HepG2 (cell line): Measurements from ENCODE around the gene RFFL. TPM values are rescaled to one million over a fixed set of nuclear protein-coding genes. Genes with fewer than 3 reads are reported as not detected.
A peak's percentile ranks its signal among the peaks of the same experiment; 100 is the strongest.

Experiments used
- AGO1 ChIP-seq: fragments of 200-400 bp; formaldehyde crosslinking; IDR thresholded peaks from 2 replicates; pipeline ENCODE4 v1.6.1; 2017; ENCODE audit warnings: mild to moderate bottlenecking, low read depth, low read length, moderate library complexity; ENCODE audit not compliant: poor library complexity, severe bottlenecking
- BRD4 ChIP-seq: sonication (generic); formaldehyde crosslinking; IDR thresholded peaks from 2 replicates; pipeline ENCODE4 v1.4.0; 2020; ENCODE audit warnings: missing genetic modification reagents
- FOXM1 ChIP-seq: sonication (generic); formaldehyde crosslinking; IDR thresholded peaks from 2 replicates; pipeline ENCODE4 v1.5.0; 2020; ENCODE audit warnings: missing genetic modification reagents
- MATR3 ChIP-seq: sonication (generic); formaldehyde crosslinking; IDR thresholded peaks from 2 replicates; pipeline ENCODE4 v1.4.0; 2020; ENCODE audit warnings: missing genetic modification reagents
- MIER2 ChIP-seq: IDR thresholded peaks from 2 replicates; pipeline ENCODE4 v1.6.1; 2016; ENCODE audit warnings: missing biosample characterization, missing genetic modification reagents
- MIER3 ChIP-seq: IDR thresholded peaks from 2 replicates; pipeline ENCODE4 v1.6.1; 2016; ENCODE audit warnings: missing compliant biosample characterization, borderline replicate concordance
- RBFOX2 ChIP-seq: fragments of 200-400 bp; formaldehyde crosslinking; IDR thresholded peaks from 2 replicates; pipeline ENCODE4 v1.6.1; 2017; ENCODE audit warnings: low read depth, mild to moderate bottlenecking, low read length
- RXRA ChIP-seq: sonication (generic); formaldehyde crosslinking; IDR thresholded peaks from 2 replicates; pipeline ENCODE4 v1.5.1; 2020; ENCODE audit warnings: missing genetic modification reagents
- SNRNP70 ChIP-seq: fragments of 200-400 bp; formaldehyde crosslinking; IDR thresholded peaks from 2 replicates; pipeline ENCODE4 v1.6.1; 2017; ENCODE audit warnings: mild to moderate bottlenecking, low read depth, low read length, moderate library complexity
- TP53 ChIP-seq: sonication (generic); formaldehyde crosslinking; conservative IDR thresholded peaks from 2 replicates; pipeline ENCODE4 v1.4.0; 2020; ENCODE audit warnings: missing genetic modification reagents
- ZBTB42 ChIP-seq: sonication (generic); formaldehyde crosslinking; IDR thresholded peaks from 2 replicates; pipeline ENCODE4 v1.5.0; 2020; ENCODE audit warnings: mild to moderate bottlenecking, missing genetic modification reagents
- ZNF124 ChIP-seq: sonication (generic); formaldehyde crosslinking; IDR thresholded peaks from 2 replicates; pipeline ENCODE4 v1.4.0; 2020; ENCODE audit warnings: missing genetic modification reagents
- ZNF30 ChIP-seq: sonication (generic); formaldehyde crosslinking; IDR thresholded peaks from 2 replicates; pipeline ENCODE4 v1.5.0; 2020; ENCODE audit warnings: mild to moderate bottlenecking, missing genetic modification reagents
- ZNF335 ChIP-seq: sonication (generic); formaldehyde crosslinking; IDR thresholded peaks from 2 replicates; pipeline ENCODE4 v1.4.0; 2020; ENCODE audit warnings: missing genetic modification reagents
- ZNF34 ChIP-seq: sonication (generic); formaldehyde crosslinking; IDR thresholded peaks from 2 replicates; pipeline ENCODE4 v1.4.0; 2020; ENCODE audit warnings: mild to moderate bottlenecking, missing genetic modification reagents, borderline replicate concordance
- ZNF563 ChIP-seq: sonication (generic); formaldehyde crosslinking; IDR thresholded peaks from 2 replicates; pipeline ENCODE4 v1.8.0; 2022; ENCODE audit warnings: mild to moderate bottlenecking, moderate library complexity, missing genetic modification reagents
- ZNF589 ChIP-seq: sonication (generic); formaldehyde crosslinking; conservative IDR thresholded peaks from 2 replicates; pipeline ENCODE4 v1.8.0; 2022; ENCODE audit warnings: mild to moderate bottlenecking, moderate library complexity, missing genetic modification reagents
- ZNF674 ChIP-seq: sonication (generic); formaldehyde crosslinking; IDR thresholded peaks from 2 replicates; pipeline ENCODE4 v1.5.0; 2020; ENCODE audit warnings: low read depth, mild to moderate bottlenecking, missing genetic modification reagents
- ZNF703 ChIP-seq: sonication (generic); formaldehyde crosslinking; IDR thresholded peaks from 2 replicates; pipeline ENCODE4 v1.5.1; 2020; ENCODE audit warnings: missing genetic modification reagents, mild to moderate bottlenecking, moderate library complexity, borderline replicate concordance
- ZSCAN31 ChIP-seq: sonication (generic); formaldehyde crosslinking; IDR thresholded peaks from 2 replicates; pipeline ENCODE4 v1.5.0; 2020; ENCODE audit warnings: low read depth, mild to moderate bottlenecking, missing genetic modification reagents
- polyA plus RNA-seq, 8 experiments: library from polyadenylated mRNA; depleted of rRNA in 3 of 8; stranded (reverse) in 7 of 8; unstranded in 1 of 8; fragments of >200 nt; fragmentation: Illumina TruSeq in 4 of 8; extraction: Trizol in 4 of 8; gene quantifications; 2 replicates each; pipeline versions ENCODE4 v1.2.1 to v1.2.3, GENCODE V29; 2011 to 2016; ENCODE audit warnings: low read depth in 4 of 8, missing spikeins in 1 of 8, mixed read lengths in 1 of 8; ENCODE audit not compliant: insufficient read depth in 1 of 8
- total RNA-seq, 5 experiments: library from RNA; depleted of rRNA; stranded (reverse); fragments of >200 nt; fragmentation: Illumina TruSeq; extraction: Trizol; gene quantifications; 2 replicates each; pipeline ENCODE4 v1.2.3, GENCODE V29; 2016; ENCODE audit warnings: low read depth in 1 of 5
- TF ChIP-seq, protein P1 (sequence below): sonication (generic); formaldehyde crosslinking; IDR thresholded peaks from 2 replicates; pipeline ENCODE4 v1.5.1; 2020; ENCODE audit warnings: mild to moderate bottlenecking, missing genetic modification reagents
- TF ChIP-seq, protein P2 (sequence below): sonication (generic); formaldehyde crosslinking; IDR thresholded peaks from 2 replicates; pipeline ENCODE4 v1.4.0; 2020; ENCODE audit warnings: missing genetic modification reagents

The RFFL gene
- total and polyA plus RNA-seq, 2 of the 13 experiments (the other 11 are each of a cell fraction or from before 2014, with no cell fraction given) = 24.3 to 48.6 TPM

DNA sequence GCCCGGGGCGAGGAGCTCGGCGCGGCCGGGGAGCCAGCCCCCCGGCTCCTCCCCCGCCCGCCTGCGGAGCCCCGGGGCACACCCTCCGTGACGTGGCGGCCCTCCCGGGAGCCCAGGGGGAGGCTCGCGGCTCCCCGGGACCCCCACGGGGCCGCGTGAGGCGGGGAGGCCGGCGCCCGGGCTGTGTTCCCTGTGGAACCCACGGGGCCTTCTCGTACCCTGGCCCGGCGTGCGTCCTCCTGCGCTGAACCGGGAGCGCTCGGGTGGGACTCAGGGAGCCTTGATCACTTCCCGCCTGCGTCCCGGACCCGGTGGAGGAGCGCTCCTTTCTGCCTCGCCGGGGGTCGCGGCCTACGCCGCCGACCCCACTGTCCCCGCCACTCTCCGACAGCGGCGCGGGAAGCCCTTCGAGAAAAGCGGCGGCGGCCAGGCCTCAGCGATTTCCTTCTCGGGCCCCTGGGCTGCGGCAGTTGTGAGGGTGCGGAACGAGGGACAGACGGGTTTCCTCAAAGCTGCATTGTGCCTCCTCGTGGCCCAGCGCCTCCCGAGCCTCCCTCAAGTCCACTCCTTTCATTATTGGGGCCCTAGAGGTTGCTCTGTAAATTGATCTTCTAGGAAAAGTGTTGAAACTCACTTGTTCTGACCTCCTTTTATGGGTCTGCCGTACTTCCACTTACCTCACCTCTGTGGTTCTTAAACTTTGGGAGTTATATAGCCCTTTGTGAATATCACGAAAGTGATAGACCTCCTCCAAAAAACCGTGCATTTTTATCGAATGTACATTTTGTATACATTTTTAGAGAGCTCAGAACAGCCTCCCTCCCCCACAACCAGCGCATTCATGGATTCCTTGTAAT, 82.6 kb downstream of the RFFL start (continued):
- TF ChIP-seq ZNF335 (CRISPR knock-in tag) (peak; percentile 6; the same call in 1 of the 2 replicates), ZSCAN31 (CRISPR knock-in tag) (peak; percentile 66; the same call in 1 of the 2 replicates), BRD4 (CRISPR knock-in tag) (no peak; the same call in 1 of the 2 replicates), ZNF30 (CRISPR knock-in tag) (no peak), ZNF674 (CRISPR knock-in tag) (no peak), MIER2 (CRISPR knock-in tag) (no peak), AGO1 (no peak), ZNF563 (CRISPR knock-in tag) (no peak; the same call in 1 of the 2 replicates), TP53 (CRISPR knock-in tag) (no peak), RBFOX2 (peak; percentile 93), ZNF703 (CRISPR knock-in tag) (0 out of 2 replicates have a peak, but pooled peaks have one; percentile 40), MIER3 (CRISPR knock-in tag) (no peak), ZNF124 (CRISPR knock-in tag) (0 out of 2 replicates have a peak, but pooled peaks have one; percentile 18), ZNF589 (CRISPR knock-in tag) (0 out of 2 replicates have a peak, but pooled peaks have one; percentile 32), SNRNP70 (no peak), RXRA (CRISPR knock-in tag) (no peak), ZNF34 (CRISPR knock-in tag) (no peak), ZBTB42 (CRISPR knock-in tag) (peak; percentile 33; the same call in 1 of the 2 replicates), MATR3 (CRISPR knock-in tag) (no peak), FOXM1 (CRISPR knock-in tag) (no peak)
- TF ChIP-seq, protein P1, sequence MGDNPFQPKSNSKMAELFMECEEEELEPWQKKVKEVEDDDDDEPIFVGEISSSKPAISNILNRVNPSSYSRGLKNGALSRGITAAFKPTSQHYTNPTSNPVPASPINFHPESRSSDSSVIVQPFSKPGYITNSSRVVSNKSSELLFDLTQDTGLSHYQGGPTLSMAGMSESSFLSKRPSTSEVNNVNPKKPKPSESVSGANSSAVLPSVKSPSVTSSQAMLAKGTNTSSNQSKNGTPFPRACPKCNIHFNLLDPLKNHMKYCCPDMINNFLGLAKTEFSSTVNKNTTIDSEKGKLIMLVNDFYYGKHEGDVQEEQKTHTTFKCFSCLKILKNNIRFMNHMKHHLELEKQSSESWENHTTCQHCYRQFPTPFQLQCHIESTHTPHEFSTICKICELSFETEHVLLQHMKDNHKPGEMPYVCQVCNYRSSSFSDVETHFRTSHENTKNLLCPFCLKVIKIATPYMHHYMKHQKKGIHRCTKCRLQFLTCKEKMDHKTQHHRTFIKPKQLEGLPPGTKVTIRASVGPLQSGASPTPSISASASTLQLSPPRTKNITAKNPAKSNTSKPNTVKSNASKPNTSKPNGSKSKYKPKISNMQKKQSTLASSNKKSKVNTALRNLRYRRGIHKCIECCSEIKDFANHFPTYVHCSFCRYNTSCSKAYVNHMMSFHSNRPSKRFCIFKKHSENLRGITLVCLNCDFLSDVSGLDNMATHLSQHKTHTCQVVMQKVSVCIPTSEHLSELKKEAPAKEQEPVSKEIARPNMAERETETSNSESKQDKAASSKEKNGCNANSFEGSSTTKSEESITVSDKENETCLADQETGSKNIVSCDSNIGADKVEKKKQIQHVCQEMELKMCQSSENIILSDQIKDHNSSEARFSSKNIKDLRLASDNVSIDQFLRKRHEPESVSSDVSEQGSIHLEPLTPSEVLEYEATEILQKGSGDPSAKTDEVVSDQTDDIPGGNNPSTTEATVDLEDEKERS (CRISPR knock-in tag) = peak; percentile 63; the same call in 1 of the 2 replicates
- TF ChIP-seq, protein P2, sequence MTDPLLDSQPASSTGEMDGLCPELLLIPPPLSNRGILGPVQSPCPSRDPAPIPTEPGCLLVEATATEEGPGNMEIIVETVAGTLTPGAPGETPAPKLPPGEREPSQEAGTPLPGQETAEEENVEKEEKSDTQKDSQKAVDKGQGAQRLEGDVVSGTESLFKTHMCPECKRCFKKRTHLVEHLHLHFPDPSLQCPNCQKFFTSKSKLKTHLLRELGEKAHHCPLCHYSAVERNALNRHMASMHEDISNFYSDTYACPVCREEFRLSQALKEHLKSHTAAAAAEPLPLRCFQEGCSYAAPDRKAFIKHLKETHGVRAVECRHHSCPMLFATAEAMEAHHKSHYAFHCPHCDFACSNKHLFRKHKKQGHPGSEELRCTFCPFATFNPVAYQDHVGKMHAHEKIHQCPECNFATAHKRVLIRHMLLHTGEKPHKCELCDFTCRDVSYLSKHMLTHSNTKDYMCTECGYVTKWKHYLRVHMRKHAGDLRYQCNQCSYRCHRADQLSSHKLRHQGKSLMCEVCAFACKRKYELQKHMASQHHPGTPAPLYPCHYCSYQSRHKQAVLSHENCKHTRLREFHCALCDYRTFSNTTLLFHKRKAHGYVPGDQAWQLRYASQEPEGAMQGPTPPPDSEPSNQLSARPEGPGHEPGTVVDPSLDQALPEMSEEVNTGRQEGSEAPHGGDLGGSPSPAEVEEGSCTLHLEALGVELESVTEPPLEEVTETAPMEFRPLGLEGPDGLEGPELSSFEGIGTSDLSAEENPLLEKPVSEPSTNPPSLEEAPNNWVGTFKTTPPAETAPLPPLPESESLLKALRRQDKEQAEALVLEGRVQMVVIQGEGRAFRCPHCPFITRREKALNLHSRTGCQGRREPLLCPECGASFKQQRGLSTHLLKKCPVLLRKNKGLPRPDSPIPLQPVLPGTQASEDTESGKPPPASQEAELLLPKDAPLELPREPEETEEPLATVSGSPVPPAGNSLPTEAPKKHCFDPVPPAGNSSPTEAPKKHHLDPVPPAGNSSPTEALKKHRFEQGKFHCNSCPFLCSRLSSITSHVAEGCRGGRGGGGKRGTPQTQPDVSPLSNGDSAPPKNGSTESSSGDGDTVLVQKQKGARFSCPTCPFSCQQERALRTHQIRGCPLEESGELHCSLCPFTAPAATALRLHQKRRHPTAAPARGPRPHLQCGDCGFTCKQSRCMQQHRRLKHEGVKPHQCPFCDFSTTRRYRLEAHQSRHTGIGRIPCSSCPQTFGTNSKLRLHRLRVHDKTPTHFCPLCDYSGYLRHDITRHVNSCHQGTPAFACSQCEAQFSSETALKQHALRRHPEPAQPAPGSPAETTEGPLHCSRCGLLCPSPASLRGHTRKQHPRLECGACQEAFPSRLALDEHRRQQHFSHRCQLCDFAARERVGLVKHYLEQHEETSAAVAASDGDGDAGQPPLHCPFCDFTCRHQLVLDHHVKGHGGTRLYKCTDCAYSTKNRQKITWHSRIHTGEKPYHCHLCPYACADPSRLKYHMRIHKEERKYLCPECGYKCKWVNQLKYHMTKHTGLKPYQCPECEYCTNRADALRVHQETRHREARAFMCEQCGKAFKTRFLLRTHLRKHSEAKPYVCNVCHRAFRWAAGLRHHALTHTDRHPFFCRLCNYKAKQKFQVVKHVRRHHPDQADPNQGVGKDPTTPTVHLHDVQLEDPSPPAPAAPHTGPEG (CRISPR knock-in tag) = no peak
